ENCODE measurements around the gene BAD.

- TF ChIP-seq POLR2A (IDR thresholded peaks at IDR 0.05) (no peak), CTCF (IDR thresholded peaks at IDR 0.05) (no peak)
Observed at GRCh38 chr11:64239662-64240434, 44.6 kb downstream of the BAD start.
